AG08396 (cell line): ENCODE measurements around the gene NCK1.

ENCODE experiments used
- DNase-seq: peaks from one replicate; pipeline ENCODE4 v3.0.0; 2012; ENCODE audit warnings: low spot score, mixed read lengths

Gene NCK1

GRCh38 chr3:136861890-136862616 is at the start of gene NCK1:
Gene NCK1, plus strand, starts transcription at chr3:136862208. Its CDS starts 65,794 bp downstream, at chr3:136928002.
- peak; percentile 98 for DNase-seq

DNA sequence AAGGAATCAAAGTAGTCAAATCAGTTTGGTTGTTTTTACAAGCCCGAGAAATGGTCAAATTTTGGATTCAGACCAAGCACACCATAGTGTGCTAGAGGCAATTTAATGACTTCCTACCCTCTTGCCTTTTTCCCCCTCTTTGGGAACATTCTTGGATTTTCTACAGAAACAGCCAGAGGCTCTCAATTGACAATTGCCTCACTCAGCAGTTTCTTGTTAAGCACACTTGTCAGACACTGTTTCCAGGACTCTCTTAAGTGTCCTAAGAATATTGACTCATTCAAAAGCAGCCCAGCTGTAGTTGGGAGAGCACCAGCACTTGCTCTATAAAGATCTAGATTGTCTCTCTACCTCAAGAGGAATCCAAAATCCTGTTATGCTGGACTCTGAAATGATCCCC is 44.6 kb upstream of the NCK1 start:
- no peak for DNase-seq

GRCh38 chr3:136818191-136818768 is 43.7 kb upstream of the NCK1 start:
- peak; percentile 70 for DNase-seq

GRCh38 chr3:136818769-136819391 is 43.1 kb upstream of the NCK1 start, which contains the start of gene SLC35G2:
Gene SLC35G2, plus strand, starts transcription at chr3:136819126. Its CDS starts 35,335 bp downstream, at chr3:136854461.
- peak; percentile 62 for DNase-seq

GRCh38 chr3:136819392-136819730 is 42.6 kb upstream of the NCK1 start:
- peak; percentile 87 for DNase-seq

DNA sequence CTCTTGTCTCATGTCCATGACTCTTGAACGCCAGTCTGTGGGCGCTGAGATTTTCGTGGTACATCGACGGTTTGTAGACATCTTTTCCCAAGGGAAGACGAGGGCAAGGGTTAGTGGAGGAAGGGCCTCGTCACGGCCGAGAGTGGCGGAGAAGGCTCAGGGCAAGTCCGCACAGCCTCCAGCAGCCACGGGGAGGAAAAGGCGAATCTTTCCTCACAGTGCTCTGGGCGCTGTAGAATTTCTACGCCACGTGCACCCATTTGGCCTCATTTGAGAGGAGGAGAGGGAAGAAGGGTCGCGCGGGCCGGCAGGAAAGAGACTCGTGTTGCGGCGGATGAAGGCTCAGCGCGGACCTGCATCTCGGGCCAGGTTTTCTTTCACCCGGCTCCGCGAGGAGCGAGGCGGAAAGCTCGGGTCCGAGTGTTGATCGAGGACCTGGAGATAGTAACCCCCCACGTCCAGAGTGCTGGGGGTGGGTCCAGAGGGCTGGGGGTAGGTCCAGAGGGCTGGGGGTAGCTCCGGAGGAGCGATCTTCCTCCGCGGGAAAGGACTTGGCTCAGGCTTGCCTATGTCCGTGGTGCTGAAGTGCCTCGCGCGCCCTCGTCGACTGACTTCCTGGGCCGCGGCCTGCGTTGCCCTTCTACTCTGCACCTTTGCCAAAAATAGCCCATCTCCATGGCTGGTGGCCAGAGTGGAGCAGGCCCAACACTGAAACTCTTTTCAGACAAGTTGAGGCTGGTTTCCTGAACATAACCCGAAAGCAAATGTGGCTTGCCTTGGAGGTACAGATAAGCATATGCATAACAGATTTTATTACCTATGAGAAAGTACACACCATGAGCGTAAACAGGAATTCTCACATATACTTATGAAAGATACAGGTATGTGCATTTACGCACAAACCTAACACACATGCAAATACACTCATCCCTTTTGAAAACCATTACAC is 42.0 kb upstream of the NCK1 start:
- peak; percentile 54 for DNase-seq

DNA sequence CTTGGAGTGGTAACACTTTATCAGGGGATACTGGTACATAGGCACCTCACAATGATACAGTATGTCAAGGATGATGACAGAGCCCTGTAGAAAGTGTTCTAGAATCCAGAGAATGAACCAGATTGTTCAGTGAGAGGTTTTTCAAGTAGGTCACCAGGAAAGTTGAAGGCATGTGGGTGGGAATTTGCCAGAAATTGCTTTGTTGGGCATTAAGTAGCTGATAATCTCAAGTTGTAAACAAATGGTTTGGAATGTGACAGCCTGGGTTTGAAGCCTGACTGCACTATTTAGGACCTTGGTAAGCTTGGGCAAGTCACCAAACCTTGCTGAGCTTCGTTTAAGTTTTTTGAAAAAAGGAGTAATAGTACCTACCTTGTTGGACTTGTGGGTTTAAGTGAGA is 30.5 kb upstream of the NCK1 start:
- DNase-seq: no peak

DNA sequence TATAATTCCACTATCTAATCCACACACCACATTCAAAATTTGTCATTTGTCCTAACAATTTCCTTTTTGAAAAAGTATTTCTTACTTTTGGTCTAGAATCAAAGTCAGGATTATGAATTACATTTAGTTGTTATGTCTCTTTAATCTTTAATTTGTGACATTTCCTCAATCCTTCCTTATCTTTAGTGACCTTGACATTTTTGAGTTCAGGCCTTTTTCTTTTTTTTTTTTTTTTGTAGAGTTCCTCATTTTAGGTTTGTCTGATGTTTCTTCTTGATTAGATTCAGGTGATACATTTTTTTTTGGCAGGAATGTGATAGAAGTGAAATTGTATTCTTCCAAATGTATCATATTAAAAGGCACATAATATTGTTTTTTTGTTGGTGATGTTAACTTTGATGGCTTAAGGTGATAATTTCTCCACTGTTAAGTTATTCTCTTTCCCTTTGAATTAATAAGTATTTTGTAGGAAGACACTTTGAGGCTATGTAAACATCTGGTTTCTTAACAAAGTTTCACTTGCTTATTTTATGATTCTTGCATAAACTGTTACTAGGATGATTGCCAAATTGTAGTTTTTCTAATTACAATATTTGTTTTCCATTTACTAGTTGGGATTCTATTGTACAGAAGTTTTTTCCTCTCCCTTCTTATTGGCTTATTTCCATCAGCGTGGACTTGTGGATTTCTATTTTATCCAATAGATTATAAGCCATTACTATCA is 26.8 kb upstream of the NCK1 start:
- no peak for DNase-seq

- DNase-seq: peak; percentile 17
Measured at GRCh38 chr3:136835813-136836510, 26.0 kb upstream of the NCK1 start.

GRCh38 chr3:136836511-136837156 is 25.4 kb upstream of the NCK1 start:
- no peak for DNase-seq

DNA sequence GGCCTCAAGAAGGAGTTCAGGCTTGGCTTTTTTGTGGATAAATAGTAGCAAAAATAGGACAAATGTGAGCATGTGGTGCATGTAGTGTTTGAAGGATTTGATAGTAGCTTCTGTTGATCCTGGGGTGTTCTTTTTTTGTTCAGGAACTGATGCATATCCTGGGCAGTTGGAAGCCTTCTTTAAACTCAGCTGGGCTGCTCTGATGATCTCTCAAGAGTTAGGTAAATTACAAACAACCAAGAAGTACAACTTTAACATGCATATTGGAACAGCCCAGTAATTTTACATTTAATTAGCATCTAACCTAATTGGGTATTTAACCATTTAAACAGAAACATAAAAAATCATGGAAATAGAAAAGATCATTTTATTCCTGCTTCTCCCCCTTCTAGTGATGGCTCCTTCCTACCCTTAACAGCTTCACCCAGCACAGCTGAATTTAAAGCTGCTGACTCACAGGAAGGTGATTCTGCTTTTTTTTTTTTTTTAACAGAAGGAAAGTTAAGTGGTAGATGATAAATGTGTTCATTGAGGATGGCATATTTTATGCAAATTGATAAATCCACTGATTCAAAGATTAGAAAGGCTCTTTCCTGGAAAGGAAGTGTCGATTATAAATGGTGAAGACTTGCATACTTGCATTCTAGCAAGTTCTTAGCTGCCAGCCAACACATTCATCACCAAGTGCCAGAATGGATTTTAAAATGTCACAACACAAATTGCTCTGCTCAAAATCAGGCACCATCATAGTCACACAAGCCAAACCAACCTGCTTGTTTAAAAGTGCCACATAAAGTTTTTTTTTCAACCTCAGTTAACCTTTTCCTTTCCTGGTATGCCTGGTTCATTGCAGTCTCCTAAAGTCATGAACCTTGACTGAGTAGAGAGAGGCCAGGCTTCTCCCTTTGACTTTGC is 23.1 kb upstream of the NCK1 start:
- no peak for DNase-seq

- no peak for DNase-seq
Measured at GRCh38 chr3:136839556-136839931, 22.5 kb upstream of the NCK1 start.

DNA sequence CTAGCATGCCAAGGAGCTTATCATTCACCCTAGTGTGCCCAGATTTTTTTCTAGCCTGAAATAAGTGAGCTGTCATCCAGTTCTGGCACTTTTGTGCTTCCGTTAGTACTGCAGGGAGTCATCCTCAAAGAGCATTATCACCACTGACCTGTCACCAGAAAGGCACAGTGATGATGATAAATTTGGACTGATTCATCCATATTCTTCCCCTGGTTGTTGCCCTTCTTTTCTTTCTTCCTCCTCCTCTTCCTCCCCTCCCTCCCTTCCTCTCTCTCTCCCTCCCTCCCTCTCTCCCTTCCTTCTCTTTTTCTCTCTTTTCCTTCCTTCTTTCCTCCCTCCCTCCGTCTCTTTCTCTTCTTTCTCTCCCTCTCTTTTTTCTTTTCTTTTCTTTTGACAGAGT is 21.8 kb upstream of the NCK1 start:
- DNase-seq: no peak

GRCh38 chr3:136842294-136842693 is 19.7 kb upstream of the NCK1 start:
- no peak for DNase-seq

GRCh38 chr3:136844724-136845123 is 17.3 kb upstream of the NCK1 start:
- no peak for DNase-seq

DNA sequence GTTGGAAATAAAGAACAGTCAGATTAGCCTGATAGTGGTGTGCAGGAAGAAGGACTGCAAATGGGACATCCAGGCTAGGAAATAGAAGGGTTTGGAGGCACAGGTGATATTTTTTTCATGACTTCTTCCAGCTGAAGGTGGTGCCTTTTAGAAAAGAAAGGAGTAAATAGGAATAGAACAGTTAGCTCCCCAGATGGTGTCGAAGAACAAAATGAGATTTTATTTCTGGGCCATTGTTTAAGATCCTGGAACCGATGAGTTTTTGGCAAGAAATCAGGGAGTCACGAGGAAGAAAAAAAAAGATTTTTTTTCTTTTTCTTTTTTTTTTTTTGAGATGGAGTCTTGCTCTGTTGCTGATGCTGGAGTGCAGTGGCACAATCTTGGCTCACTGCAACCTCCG is 9.8 kb upstream of the NCK1 start:
- no peak for DNase-seq

DNA sequence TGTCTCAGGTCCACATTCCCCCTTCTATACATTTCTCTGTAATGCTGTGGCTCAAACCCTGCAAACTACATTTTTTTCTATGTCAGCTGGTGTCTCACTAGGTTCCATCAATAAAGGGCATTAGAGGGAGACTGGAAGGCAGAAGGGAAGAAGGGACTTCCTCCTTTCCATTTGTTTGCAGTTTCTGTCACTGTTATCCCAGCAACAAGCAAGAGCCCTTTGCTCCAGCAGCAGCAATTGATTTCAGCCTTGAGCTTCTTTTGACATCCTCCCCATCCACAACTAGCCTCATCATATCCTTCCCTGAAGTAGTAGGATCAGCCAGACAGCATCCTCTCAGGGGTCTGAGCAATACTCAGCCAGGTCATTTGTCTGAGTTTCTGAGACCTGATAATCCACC is 5.3 kb upstream of the NCK1 start:
- DNase-seq: no peak

GRCh38 chr3:136858381-136858780 is 3.6 kb upstream of the NCK1 start:
- DNase-seq: no peak

- DNase-seq: no peak
Measured at GRCh38 chr3:136860541-136860940, 1.5 kb upstream of the NCK1 start.
